Right ventricle myocardium superior (tissue), 1 donor: ENCODE measurements around the gene NEGR1. TPM values are rescaled to one million over a fixed set of nuclear protein-coding genes. Genes with fewer than 3 reads are reported as not detected.

Experiments used
- ATAC-seq: fragments of 200-7000 bp; cut with Tn5 transposase; one replicate; pipeline ENCODE4 v1.9.1; 2020; ENCODE audit warnings: mild to moderate bottlenecking; ENCODE audit not compliant: poor library complexity
- DNase-seq: peaks from one replicate; pipeline ENCODE4 v3.0.0-alpha.2; 2020
- intact Hi-C: fragments of 100-400 bp; cut with DNase I; formaldehyde crosslinking; loops from one replicate; pipeline ENCODE4 v1.11.2; 2022
- total RNA-seq: library from RNA; stranded (reverse); fragmentation: NEBNext Ultra II Directional; extraction: Animal tissue kit (Norgen Biotek cat#: 25700); gene quantifications from one replicate; pipeline ENCODE4 v1.2.1, GENCODE V29; 2021
- donor health status: DM: no; HTN: yes; CAD: no; lungs with severe emphysema.

The NEGR1 gene
- total RNA-seq, 1 donor from 2014 or later = 15.7 TPM

DNA sequence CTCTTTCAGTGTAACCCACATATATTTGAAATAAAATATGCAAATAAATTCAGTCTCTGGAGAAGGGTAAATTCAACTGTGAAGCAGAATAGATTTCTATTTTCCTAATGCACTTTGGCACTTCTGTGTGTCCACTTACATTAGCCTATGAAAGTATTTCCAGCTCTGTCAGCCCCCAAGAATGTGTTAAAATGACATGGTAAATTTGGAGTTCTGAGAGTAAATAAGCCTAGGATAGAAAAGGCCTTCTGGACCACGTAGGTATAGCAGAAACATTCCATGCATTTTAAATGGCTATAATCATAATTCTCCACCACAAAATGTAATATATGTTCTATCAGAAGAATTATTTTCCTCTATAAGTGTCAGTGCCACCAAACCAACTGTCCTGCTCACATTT lies 276.2 kb downstream of the NEGR1 start:
- DNase-seq (no peak), ATAC-seq (no peak)
- intact Hi-C loops = no loop called here

DNA sequence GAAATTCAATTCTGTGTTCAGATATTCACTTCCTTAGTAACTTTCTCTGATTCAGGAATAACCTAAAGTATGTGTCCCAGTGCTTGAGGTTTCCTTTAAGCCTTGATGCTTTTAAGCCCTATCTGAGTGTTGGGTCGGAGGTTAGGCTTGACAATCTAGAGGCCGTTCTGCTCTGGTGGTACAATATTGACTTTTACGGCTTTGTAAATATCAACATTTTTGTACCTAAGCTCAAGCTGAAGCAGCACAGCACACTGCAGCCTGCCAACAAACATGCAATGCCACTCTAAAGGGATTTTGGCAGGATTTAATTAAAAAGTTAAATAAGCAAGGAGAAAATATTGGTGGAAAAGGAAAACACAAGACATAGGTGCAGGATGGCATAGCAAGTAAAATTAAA lies 279.2 kb downstream of the NEGR1 start:
- no peak for ATAC-seq
- intact Hi-C loops = no loop called here
- DNase-seq = no peak

DNA sequence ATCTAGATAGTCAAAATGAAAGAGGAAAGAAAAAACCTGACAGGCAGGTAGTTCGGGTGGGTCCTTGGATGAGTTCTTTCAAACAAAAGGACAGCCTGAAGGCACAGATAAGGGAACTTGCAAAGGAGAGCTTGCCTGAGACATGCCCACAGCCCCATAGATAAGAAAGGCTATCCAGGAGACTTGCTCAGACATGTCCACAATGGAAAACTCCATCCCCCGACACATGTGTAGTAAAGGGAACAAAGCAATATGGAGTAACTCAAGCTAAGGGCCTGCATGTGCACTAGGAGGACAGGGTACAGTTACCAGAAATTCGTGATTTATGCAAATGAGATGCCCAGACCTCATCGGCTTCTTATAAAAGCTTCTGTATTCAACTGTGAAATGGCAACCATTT lies 281.5 kb downstream of the NEGR1 start:
- no peak for DNase-seq
- intact Hi-C loops = no loop called here
- ATAC-seq = no peak

DNA sequence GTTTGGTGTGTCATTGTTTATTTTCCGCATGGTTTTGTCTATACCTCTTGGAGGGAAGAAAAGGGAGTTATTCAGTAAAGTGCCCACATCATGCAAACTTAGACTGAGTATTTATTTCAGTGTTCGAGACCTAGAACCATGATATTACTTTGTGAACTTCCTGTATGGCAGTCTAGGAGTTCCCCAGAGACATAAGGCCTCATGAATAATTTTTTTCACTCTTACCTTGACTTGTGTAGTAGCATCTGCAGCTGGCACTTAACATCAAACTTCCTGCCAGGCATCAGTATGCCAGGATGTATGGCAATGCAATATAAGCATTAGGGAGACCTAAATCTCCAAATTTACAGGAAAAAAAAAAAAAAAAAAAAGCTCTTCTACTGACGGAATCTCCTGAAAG lies 287.7 kb downstream of the NEGR1 start:
- intact Hi-C loops = no loop called here
- ATAC-seq = no peak
- DNase-seq = no peak

DNA sequence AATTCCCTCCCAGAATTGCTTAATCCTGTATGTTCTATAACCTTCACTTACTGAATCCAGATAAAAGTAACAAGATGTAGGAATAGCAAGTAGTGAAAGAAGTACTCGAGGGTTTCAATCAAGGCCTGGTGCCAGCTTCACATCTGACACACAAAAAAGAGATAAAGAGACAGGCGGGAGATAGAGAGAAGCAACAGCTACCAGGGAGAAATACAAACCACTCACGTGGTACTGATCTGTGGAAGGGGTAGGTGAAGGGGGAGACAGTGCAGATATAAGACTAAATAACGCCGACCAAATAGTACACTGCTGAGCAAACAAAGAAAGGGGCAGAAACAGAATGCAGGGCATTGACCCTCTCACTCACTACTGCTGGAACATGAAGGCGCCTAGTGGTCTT lies 295.2 kb downstream of the NEGR1 start:
- intact Hi-C loops = no loop called here
- peak; percentile 42 for ATAC-seq

DNA sequence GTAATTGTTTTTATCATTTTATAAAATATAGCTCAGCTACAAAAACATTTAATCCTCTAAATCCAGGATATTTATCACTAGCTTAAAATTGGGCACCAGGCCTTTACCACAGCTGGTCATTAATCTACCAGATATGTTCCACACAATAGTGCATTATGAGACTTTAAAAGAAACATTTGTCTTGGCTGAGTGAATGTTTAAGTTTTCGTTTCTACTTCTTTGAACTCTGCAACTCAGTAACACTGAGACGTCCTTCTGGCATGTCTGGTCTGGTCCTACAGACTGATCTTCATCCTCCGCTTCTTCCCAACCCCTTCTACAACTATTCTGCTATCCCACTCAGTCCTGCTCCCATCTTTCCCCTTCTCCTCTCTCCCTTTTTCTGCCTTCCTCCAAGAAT lies 296.2 kb downstream of the NEGR1 start:
- DNase-seq = no peak
- intact Hi-C loops = no loop called here

More for the DNA sequence above, 295.2 kb downstream of the NEGR1 start:
- no peak for DNase-seq

DNA sequence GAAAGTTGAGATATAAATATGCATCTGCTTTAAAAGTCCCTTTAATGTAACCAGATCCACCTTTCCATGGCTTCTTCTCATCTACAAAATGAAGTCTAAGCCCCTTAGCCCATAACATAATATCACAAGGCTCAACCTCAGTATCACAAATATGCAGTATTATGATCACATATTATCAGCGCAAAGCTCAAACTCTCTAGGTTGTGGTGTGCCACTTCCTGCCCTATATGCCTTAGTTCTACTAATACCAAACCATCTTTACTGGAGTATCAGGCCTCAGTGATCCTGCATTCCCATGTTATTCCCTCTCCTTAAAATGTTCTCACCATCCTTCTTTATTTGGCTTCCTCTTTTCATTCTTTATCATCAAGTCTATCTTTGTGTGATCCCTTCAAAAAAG lies 301.8 kb downstream of the NEGR1 start:
- intact Hi-C loops = no loop called here
- no peak for ATAC-seq
- no peak for DNase-seq

More for the DNA sequence above, 296.2 kb downstream of the NEGR1 start:
- peak; percentile 59 for ATAC-seq

DNA sequence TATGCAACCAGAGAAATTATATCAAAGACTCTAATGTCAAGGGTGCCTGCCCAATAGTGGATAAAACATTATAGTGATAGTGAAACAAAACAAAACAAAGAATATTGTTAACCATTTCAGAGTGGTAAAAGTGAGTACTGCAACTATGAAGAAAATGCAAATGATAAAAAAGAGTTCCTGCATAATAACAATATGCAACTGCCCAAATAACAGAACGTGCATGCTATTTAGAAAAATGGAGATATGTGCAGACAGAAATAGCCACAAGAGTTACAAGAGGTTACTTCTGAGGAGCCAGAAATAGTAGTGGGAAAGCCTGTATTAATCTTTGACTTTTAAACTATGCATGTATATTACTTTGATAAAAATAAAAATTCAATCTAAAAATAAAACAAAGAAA lies 302.5 kb downstream of the NEGR1 start:
- peak; percentile 82 for ATAC-seq
- intact Hi-C loops = no loop called here
- no peak for DNase-seq

DNA sequence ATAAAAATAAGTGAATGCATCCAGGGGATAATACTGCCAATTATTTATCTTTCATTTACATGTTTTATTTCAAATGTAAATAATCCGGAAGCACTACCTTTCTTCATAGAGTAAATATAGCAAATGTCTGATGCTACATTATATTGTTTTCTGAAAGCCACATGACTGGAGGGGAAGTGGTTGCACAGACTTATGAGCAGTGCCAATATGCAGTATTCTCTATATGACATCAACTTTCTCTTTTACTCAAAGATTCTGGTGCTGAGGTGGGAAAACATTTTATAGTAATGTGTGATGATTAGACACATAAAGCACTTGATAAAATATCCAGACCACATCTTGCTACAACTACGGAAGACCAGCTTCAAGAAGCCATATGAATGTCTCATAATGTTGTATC lies 314.7 kb downstream of the NEGR1 start:
- ATAC-seq (no peak), DNase-seq (no peak)
- intact Hi-C loops = no loop called here

DNA sequence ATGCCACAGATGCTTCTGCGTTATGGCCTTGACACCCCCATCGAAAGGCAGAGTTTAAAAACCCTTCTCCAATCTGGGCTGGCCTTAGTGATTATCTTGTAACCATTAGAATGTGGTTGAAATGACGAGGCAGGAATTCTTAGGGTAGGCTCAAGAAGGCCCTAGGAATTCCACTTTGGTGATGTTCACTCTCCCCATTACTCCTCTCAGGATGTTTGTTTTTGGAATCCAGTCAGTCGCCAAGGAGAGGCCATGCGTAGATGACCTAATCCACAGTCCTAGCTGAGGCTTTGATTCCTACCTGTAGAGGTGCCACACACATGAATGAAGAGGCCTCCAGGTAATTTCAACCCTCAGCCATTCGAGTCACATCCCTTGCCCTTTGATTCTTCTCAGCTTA lies 318.2 kb downstream of the NEGR1 start:
- intact Hi-C loops = no loop called here
- no peak for ATAC-seq
- DNase-seq = no peak

DNA sequence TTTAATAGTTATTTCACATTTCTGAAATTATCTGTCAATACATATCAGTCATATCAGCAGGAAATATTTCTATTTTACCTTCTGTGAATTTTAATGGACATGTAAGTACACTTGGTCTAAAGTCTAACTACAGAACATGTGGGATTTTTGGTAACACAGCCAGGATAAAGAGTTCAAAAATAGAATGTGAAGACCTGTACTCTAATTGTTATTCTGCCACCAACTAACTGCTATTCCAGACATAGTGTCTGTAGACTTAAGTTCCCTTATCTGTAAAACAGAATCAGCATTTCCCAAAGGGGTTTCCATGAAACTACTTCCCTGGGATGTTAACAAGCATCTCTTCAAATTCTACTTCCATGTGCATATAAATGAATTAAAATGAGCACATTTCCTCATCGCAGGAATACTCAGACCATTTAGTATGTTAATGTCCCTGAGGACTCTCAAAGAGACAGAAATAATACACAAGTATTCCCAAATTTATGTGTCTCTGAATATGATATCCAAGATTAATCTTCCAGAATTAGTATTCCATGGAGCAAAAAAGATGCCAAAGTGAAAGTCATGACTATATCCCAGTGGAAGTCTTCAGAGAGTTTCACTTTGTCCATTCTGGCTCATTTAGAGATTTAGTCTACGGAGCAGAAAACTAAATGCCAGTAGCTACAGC lies 325.6 kb downstream of the NEGR1 start:
- intact Hi-C loops = no loop called here
- DNase-seq (no peak), ATAC-seq (peak; percentile 60)

DNA sequence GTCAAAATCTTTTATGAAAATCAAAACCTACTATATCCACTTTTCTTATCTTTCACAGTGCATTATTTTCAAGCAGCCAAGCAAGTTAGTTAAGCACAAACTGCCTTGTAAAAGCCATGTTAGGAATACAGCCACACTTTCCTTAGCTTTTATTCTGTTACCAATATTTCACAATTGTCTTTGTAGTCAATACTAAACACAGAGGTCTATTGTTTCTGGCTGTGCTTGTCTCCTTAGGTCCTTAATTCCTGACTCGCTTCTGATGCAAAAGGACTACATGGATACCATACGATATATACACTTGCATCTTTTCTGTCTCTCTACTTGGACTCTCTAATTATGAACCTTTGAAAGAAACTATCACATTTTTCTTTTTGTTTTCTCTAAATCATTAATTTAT lies 331.8 kb downstream of the NEGR1 start:
- no peak for ATAC-seq
- intact Hi-C loops = no loop called here
- DNase-seq = no peak

DNA sequence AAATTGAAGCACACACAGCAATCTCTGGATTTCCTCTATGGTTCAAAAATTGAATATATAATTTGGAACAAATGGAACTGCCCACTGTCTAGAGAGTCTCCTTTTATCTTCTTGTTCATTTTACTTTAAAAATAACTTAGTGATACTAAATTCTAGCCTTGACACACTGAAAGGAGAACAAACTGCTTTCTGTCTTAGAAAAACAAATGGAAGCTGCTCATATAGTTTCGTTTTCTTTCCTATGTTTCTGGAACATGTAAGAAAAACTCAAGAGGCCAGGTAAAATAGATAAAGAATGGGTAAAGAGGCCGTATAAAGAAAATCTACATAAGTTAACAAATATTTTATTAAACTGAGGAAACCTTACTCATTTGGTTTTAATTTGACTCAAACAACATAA lies 332.7 kb downstream of the NEGR1 start:
- ATAC-seq = no peak
- intact Hi-C loops = no loop called here

DNA sequence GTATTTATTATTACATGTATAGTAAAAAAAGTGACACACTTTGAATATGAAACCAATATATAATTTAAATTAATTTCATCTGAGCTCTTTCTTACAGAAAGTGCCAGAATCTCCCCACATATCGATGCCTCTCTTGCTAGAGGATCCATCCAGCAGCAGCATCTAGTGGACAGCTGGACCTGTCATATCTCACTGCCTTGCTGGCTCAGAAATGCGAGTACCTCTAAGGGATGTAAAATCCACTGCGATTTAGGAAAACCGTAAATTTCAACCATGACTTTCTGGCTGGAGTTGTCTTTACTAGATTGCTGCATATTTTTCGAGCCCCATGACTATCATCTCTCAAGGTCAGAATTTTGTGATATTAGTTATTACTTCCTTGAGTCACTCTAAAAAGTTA lies 333.8 kb downstream of the NEGR1 start:
- DNase-seq (no peak), ATAC-seq (no peak)
- intact Hi-C loops = no loop called here

More for the DNA sequence above, 332.7 kb downstream of the NEGR1 start:
- DNase-seq = no peak

DNA sequence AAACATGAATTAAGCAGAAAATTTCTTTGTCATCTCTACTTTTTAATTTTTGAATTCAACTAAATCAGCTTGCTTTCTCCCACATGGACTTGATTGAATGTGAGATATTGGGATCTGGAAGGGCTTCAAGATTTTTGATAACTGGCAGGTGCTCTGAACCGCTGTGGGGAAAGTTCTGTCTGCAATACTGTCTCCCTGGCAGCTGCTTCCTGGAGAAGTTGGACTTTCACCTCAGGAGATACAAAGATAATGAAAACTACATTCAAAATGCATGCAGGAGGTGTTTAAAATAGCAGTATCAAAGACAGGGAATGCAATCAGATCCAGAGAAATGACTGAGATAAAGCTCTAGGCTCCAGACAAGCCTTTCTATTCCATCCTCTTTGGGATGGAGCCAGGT lies 338.3 kb downstream of the NEGR1 start:
- intact Hi-C loops = no loop called here
- DNase-seq (no peak), ATAC-seq (no peak)

DNA sequence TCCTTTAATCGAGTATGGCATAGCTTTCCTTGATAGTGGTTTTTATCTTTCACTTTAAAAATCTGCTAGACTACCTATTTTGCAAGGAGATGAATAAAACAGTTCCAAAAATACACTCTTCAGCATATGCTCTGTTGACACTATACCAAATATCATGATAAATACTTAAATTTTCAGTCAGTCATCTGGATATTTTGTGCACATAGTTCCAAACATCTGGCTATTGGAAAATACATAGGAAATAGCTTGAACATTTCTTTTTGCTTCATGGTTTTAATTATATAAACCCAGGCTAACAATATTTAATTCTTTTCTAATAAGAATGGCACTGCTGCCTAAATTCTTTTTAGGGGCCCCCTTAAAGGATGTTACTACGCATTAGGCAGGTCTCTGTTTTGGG lies 342.1 kb downstream of the NEGR1 start:
- intact Hi-C loops = no loop called here
- DNase-seq (no peak), ATAC-seq (no peak)

DNA sequence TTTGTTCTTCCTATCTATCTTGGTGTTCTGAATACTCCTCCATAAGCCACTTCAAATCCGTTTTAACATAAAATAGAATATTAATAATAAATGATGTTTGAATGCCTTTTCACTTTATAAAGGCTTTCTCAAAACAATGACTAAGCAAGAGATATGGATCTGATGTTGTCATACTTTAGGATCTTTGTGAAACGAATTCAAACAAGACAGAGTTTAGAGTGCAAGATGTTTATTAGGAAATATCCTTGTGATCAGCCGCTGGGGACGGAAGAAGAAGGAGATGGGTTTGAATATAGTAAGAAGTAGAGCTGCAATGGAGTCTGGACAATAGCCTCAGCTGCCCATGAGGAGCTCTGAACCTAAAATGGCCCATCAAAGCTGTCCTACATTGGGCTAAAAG lies 351.8 kb downstream of the NEGR1 start:
- intact Hi-C loops = no loop called here
- ATAC-seq (no peak), DNase-seq (no peak)

DNA sequence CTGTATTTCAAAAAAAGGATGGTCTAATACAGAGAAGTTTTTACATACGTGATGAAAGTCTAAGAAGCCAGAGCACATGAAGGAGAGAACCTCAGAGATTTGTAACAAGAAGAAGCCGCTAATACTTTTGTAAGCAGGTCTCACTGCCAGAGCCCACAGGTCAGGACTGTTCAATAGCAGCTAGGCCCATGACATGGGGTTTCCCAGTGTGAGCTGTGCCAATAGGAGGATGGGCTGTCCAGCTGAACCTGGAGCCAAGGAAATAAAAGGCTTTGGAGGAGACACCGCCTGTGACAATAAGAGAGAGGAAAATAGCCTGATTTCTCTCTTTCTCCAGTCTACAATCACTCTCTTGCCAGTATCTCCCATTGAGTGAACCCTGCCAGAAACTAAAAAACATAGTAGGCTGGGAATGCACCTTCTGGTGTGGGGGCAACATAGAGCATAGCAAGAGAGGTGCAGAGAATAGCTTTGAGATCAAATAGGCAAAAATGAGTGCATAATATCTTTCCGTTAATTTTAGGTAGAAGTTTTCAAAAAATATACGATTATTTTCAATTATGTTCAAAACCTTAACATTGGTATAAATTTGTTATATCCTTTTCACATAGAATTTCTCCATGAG lies 360.3 kb downstream of the NEGR1 start:
- intact Hi-C loops = no loop called here
- ATAC-seq = no peak

DNA sequence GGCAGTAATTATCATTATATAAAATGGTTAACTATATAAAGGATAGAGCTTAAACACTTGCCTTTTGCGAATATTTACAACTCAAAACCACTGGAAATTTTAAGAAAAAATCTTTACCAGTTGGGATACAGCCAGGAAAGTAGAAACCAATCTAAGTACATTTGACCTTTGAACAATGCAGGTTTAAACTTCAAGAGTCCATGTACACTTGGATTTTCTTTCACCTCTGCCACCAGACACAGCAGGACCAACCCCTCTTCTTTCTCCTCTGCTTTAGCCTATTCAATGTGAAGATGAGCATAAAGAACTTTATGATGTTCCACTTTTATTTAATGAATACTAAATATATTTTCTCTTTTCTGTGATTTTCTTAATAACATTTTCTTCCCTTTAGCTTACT lies 361.1 kb downstream of the NEGR1 start:
- DNase-seq = no peak
- intact Hi-C loops = no loop called here
- ATAC-seq = no peak

More for the DNA sequence above, 360.3 kb downstream of the NEGR1 start:
- no peak for DNase-seq

DNA sequence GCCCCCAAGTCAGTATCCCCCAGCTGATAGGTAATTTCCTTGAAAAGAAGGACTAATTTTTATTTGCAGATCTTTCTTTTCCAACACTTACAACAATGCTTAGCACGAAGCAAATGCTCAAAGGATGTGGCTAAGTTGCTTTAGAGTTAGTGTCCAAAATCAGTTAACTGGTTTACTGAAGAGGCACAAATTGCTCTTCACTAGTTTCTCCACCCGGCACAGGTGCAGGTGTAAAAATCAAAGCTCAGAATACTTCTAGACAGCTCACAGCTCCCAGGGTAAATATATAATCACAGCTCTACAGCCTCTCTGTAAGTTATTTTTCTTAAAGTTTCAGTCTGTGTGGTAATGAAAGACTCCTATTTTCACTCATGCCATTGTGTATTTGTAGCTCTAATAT lies 361.8 kb downstream of the NEGR1 start:
- DNase-seq = no peak
- intact Hi-C loops = no loop called here
- ATAC-seq = no peak
